Psoas muscle (tissue), 8 donors: ENCODE data around the gene REXO4. TPM values are rescaled to one million over a fixed set of nuclear protein-coding genes. Genes with fewer than 3 reads are reported as not detected.

ENCODE experiments used
- ATAC-seq, 4 donors: fragments of 200-7000 bp; cut with Tn5 transposase; one replicate each; pipeline ENCODE4 v1.9.1; 2020; ENCODE audit warnings: moderate library complexity in 3 of 4, mild to moderate bottlenecking in 2 of 4
- DNase-seq, 2 donors: peaks; one replicate each; pipeline ENCODE4 v3.0.0-alpha.2; 2020
- H3K27ac ChIP-seq: fragments of 200-600 bp; one replicate; pipeline ENCODE4 v1.8.0; 2022
- H3K27me3 ChIP-seq, 3 donors: fragments of 200-600 bp in 1 of 3; one replicate each; pipeline versions ENCODE4 v1.6.1 to v1.8.0; 2013 to 2022; ENCODE audit warnings: low read length in 2 of 3, mild to moderate bottlenecking in 2 of 3, moderate library complexity in 1 of 3; ENCODE audit not compliant: insufficient read depth in 3 of 3
- H3K36me3 ChIP-seq, 2 donors: fragments of 200-600 bp in 1 of 2; one replicate each; pipeline versions ENCODE4 v1.6.1 to v1.8.0; 2013 to 2022; ENCODE audit warnings: low read depth in 1 of 2, mild to moderate bottlenecking in 1 of 2, moderate library complexity in 1 of 2; ENCODE audit not compliant: insufficient read depth in 1 of 2
- H3K4me1 ChIP-seq: fragments of 200-600 bp; one replicate; pipeline ENCODE4 v1.8.0; 2022
- H3K4me3 ChIP-seq: fragments of 200-600 bp; one replicate; pipeline ENCODE4 v1.8.0; 2022; ENCODE audit warnings: mild to moderate bottlenecking
- H3K9me3 ChIP-seq: fragments of 200-600 bp; one replicate; pipeline ENCODE4 v1.8.0; 2022
- WGBS, 3 donors: extraction: QIAGEN DNeasy Blood & Tissue Kit; methylation state at CpG; one replicate each; pipeline versions ENCODE4 v1.1.6 to v1.1.7; 2013; 5-methylcytosine and 5-hydroxymethylcytosine counted together
- intact Hi-C, 2 donors: fragments of 100-400 bp; cut with DNase I; formaldehyde crosslinking; loops; one replicate each; pipeline versions ENCODE4 v1.11.0 to v1.14.2; 2022
- polyA plus RNA-seq, 3 donors: library from polyadenylated mRNA; stranded (reverse); fragments of 200-250 nt; gene quantifications; one replicate each; pipeline ENCODE4 v1.2.3, GENCODE V29; 2013
- total RNA-seq, 4 donors: library from RNA; stranded (reverse); fragmentation: NEBNext Ultra II Directional in 2 of 4; extraction: Animal tissue kit (Norgen Biotek cat#: 25700) in 2 of 4; gene quantifications; one replicate each; pipeline versions ENCODE4 v1.2.1 to v1.2.4, GENCODE V29; 2021 to 2023
- TF ChIP-seq, protein P1 (sequence below): fragments of 200-600 bp; IDR thresholded peaks from one replicate; pipeline ENCODE4 v1.8.0; 2022; ENCODE audit warnings: antibody characterized with exemption
- donor health status: healthy with polysubstance abuse.
- donor health status: DM: no; HTN: no; CAD: no; lungs with moderate emphysema.
- donor health status: Bipolar disorder and iron deficiency.
- donor health status: healthy.
- donor health status: DM: yes; HTN: yes; CAD: no.
- donor health status: DM: no; HTN: no; CAD: no.
- donor health status: DM: no; HTN: no; CAD: no.
- donor health status: DM: yes; HTN: yes; CAD: no.

The REXO4 gene
- total and polyA plus RNA-seq, 7 donors: 23.8 to 75.2 (median 31.2) TPM

DNA sequence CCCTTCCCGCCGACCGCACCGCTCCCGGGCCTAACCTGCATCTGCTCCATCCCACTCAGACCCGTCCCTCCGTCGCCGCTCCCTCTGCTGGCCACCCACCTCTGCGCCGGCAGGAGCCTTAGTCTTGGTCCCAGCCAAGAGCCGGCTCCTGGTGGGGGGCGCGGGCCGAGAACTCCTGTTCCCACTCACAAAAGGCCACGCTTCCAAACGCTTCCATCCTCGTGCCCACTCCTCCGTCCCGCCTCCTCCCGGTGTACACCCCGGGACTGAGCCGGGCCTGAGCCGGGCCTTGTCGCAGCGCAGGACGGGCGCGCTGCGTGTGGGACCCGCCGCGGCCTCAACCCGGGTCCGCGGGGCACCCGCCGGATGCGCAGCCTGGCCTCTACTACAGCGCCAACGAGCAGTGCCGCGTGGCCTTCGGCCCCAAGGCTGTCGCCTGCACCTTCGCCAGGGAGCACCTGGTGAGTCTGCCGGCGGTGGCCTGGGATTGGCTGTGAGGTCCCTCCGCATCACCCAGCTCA lies 11.9 kb upstream of the REXO4 start:
- DNase-seq (no peak), ATAC-seq (no peak)
- Histone ChIP-seq H3K36me3 (no peaks in the 10 kb centered on the region), H3K9me3 (no peaks in the 10 kb centered on the region), H3K4me3 (no peak overlapping the region), H3K4me1 (no peaks in the 10 kb centered on the region), H3K27me3 (peaks cover 0 to 12% (median 5%) of the 10 kb centered on the region in 3 donors), H3K27ac (no peak overlapping the region)
- TF ChIP-seq, protein P1, sequence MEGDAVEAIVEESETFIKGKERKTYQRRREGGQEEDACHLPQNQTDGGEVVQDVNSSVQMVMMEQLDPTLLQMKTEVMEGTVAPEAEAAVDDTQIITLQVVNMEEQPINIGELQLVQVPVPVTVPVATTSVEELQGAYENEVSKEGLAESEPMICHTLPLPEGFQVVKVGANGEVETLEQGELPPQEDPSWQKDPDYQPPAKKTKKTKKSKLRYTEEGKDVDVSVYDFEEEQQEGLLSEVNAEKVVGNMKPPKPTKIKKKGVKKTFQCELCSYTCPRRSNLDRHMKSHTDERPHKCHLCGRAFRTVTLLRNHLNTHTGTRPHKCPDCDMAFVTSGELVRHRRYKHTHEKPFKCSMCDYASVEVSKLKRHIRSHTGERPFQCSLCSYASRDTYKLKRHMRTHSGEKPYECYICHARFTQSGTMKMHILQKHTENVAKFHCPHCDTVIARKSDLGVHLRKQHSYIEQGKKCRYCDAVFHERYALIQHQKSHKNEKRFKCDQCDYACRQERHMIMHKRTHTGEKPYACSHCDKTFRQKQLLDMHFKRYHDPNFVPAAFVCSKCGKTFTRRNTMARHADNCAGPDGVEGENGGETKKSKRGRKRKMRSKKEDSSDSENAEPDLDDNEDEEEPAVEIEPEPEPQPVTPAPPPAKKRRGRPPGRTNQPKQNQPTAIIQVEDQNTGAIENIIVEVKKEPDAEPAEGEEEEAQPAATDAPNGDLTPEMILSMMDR: no peak
- intact Hi-C loops: no loop called here
- WGBS, 3 donors: 35 to 48% (median 38%) methylated on average over 46 to 49 of the region's 49 CpGs

DNA sequence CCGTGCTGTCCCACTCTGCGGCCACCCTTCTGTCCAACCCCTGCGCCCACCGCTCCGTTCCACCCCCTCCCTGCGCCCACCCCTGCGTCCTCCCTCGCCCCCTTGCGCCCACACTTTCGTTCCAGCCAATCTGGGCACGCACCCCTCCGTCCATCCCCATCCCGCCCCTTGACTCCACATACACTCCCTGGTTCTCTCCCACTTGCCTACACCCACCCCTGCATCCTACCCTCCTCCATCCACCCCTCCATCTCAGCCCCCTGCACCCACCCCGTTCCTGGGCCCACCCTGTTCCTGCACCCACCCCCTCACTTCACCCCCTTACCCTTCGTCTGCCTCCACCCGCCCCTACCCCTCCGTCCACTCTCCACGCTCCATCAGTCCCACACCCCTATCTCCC lies 11.4 kb upstream of the REXO4 start:
- no peaks in the 10 kb centered on the region for H3K36me3 ChIP-seq
- no peak for ATAC-seq
- no peak overlapping the region for H3K4me3 ChIP-seq
- DNase-seq: no peak
- TF ChIP-seq, protein P1: no peak
- peaks cover 0 to 12% (median 5%) of the 10 kb centered on the region in 3 donors for H3K27me3 ChIP-seq
- intact Hi-C loops: no loop called here
- no peak overlapping the region for H3K27ac ChIP-seq
- no peaks in the 10 kb centered on the region for H3K4me1 ChIP-seq
- WGBS, 3 donors: 18 to 27% (median 18%) methylated on average over 11 to 17 of the region's 18 CpGs
- H3K9me3 ChIP-seq: no peaks in the 10 kb centered on the region

DNA sequence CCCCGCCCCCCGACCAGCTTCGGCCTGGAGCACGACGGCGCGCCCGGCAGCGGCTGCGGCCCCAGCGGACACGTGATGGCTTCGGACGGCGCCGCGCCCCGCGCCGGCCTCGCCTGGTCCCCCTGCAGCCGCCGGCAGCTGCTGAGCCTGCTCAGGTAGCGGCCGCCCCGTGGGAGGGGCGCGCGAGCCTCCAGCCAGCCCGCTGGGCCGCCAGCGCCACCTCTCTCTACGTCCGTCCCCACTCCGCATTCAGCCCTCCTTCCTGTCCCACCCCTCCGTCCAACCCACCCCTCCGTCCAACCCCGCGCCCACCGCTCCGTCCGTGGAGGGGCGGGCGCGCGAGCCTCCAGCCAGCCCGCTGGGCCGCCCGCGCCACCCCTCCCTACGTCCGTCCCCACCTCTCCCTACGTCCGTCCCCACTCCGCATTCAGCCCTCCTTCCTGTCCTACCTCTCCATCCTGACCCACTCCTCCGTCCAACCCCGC lies 10.8 kb upstream of the REXO4 start:
- intact Hi-C loops: no loop called here
- ATAC-seq: no peak
- DNase-seq: no peak
- Histone ChIP-seq H3K27me3 (peaks cover 0 to 12% (median 5%) of the 10 kb centered on the region in 3 donors), H3K4me1 (no peaks in the 10 kb centered on the region), H3K4me3 (peak overlapping the region; percentile 22), H3K27ac (no peak overlapping the region), H3K36me3 (no peaks in the 10 kb centered on the region), H3K9me3 (no peaks in the 10 kb centered on the region)
- WGBS, 3 donors: 7 to 21% (median 9%) methylated on average over 20 to 57 of the region's 57 CpGs
- TF ChIP-seq, protein P1: no peak

DNA sequence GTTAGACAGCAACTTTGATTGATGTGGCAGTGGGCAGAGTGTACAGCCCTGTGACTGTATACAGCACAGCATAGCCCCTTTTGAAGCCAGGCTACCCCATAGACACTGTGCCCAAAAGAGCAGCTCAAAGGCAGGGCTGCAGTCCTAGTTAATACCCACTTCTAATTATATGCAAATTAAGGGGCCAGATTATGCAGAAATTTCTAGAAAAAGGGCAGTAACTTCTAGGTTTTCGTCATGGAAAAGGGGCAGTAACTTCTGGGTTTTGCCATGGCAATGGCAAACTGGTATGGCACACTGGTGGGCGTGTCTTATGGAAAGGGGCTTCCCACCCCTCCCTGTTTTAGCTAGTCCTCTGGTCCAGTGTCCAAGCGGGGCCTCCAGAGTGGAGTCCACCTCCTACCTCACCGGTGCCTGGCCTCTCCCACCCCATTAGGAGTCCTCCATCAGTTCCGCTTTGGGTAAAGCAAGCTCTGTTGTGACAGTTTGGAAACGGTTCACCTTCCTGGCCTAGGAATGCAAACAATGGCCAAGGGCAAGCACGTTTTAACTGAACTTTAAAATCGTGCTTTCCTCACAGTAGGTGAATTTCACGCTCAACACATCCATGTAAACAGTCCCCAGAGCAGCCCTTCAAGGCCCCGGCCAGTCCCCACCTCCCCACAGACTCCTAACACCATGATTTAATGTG lies 10.0 kb upstream of the REXO4 start:
- 61 to 66% (median 65%) methylated on average over 10 of the region's 10 CpGs for WGBS, 3 donors
- no peaks in the 10 kb centered on the region for H3K36me3 ChIP-seq
- intact Hi-C loops: no loop called here
- H3K27ac ChIP-seq: no peak overlapping the region
- DNase-seq (no peak), ATAC-seq (no peak)
- no peaks in the 10 kb centered on the region for H3K4me1 ChIP-seq
- H3K4me3 ChIP-seq: no peak overlapping the region
- peaks cover 0 to 12% (median 5%) of the 10 kb centered on the region in 3 donors for H3K27me3 ChIP-seq
- TF ChIP-seq, protein P1: no peak
- no peaks in the 10 kb centered on the region for H3K9me3 ChIP-seq
